ENCODE results near the gene AACS.

DNA sequence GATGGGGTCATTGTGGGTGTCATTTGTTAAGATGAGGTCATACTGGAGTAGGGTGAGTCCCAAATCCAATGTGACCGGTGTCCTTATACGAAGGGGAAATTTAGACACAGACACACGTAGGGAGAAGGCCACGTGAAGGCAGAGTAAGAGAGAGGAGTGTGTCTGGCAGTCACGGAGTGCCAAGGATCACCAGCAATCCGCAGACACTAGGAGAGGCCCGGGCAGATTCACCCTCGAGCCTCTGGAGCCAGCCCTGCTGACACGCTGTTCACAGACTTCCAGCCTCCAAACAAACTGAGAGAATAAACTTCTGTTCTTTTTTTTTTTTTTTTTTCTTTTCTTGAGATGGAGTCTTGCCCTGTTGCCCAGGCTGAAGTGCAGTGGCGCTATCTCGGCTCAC lies 46.9 kb upstream of the AACS start:
- TF ChIP-seq ZNF671 (CRISPR knock-in tag; IDR thresholded peaks at IDR 0.05) = no peak
- TF ChIP-seq, protein P1, sequence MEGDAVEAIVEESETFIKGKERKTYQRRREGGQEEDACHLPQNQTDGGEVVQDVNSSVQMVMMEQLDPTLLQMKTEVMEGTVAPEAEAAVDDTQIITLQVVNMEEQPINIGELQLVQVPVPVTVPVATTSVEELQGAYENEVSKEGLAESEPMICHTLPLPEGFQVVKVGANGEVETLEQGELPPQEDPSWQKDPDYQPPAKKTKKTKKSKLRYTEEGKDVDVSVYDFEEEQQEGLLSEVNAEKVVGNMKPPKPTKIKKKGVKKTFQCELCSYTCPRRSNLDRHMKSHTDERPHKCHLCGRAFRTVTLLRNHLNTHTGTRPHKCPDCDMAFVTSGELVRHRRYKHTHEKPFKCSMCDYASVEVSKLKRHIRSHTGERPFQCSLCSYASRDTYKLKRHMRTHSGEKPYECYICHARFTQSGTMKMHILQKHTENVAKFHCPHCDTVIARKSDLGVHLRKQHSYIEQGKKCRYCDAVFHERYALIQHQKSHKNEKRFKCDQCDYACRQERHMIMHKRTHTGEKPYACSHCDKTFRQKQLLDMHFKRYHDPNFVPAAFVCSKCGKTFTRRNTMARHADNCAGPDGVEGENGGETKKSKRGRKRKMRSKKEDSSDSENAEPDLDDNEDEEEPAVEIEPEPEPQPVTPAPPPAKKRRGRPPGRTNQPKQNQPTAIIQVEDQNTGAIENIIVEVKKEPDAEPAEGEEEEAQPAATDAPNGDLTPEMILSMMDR (IDR thresholded peaks at IDR 0.05) = no peak

Measured in WTC11 (cell line).